ENCODE measurements around the gene MECP2.

MECP2 gene

GRCh38 chrX:154030715-154031305 is 66.7 kb downstream of the MECP2 start:
- DNase-seq: no peak

DNA sequence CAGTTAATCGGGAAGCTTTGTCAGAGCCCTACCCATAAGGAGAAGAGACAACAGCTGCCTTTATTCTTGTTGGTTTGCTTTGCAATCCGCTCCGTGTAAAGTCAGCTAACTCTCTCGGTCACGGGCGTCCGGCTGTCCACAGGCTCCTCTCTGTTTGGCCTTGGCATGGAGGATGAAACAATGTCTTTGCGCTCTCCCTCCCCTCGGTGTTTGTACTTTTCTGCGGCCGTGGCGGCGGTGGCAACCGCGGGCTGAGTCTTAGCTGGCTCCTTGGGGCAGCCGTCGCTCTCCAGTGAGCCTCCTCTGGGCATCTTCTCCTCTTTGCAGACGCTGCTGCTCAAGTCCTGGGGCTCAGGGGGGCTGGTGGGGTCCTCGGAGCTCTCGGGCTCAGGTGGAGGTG is 67.3 kb downstream of the MECP2 start:
- DNase-seq: no peak

DNA sequence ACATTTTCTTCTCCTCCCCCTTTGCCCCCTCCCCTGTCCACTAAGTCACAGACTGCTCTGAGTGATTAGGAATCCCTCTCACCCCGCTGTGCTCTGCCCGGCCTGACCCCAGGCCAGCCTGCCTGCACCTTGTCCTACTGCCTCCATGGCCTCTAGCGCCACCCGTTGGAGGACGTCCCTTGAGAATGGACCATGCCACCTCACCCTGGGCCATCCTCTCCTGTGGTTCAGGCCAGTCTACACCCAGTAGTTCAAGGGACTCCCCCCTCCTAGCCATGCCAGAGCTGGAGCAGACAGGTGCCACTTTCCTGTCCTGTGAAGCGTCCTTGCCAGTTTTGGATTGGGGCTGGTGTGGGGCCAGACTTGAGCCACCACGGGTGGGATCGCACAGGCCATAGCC is 68.1 kb downstream of the MECP2 start:
- DNase-seq: no peak

- DNase-seq: no peak
These were observed 68.9 kb downstream of the MECP2 start for GRCh38 chrX:154028502-154029184.

DNA sequence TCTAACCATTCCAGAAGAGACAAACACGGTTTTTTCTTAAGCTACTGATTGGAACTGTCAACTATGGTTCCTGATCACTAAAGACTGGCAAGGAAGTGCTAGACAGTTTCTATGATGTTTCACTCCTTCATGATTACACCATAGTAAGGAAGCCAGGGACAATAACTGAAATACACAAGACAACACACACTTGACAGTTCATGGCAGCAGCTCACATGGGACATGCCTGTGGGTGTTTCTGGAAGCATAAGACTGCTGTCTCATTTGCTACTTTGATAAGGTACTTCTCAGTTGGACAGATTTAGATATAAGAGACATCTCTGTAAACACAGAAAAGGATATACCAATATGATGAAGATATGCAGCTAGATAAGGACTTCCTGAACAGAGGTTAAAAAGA is 69.5 kb downstream of the MECP2 start:
- no peak for DNase-seq

DNA sequence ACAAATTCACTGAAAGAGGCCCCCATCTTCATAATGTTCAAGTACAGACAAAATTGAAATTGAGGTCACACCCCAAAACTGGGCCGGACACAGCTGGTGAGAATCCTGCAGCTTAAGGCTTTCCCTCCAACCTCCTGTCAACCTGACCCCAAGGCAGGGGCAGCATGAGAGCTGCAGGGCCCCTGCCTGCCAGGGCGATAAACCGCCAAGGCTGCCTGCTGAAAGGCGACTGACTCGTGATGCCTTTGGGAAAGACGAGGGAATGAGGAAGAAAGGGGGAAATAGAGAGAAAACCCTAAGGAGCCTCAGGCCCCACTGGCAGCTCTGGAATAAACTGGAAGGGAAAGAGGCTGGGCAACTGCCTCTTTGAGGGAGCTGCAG is 70.5 kb downstream of the MECP2 start:
- DNase-seq: no peak

DNA sequence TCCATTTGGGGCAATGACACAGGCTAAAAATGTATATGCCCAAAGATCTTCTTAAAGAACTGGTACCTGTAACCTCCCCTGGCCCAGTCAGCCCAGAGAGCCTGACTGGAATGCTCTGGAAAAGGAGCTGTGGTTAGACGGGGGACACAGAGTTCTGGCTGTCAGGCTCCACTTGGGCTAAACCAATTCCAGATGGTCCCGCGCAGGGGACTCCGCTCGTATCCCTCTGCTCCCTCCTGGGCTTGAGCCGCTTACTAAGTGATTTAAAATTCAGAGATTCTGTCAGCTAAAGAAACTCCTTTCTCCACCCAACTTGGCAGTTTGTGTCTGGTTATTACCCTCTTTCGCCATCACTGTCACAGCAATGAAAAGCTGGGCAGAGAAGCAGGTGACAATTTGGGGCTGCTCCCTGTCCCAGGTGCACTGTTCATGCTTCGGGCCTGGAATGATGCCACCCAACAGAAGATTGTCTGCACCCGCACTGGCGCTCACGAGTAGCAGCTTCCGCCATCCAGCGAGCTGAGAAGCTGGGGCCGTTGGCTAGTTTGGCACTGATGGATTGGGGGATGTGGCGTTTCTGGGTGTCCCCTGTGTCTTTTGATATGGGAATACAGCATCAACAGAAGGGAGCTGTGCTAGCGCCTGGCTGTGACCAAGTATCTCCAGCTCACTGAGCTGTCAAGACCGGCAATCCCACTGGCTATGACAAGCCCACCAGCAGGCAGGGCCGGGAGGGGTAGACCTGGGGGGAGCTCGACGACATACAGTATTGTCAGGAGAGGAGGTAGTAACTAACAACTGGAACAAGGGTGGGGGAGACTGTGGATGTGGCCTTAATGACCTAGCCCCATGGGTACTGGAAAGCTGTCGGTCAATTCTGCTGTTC is 71.1 kb downstream of the MECP2 start:
- no peak for DNase-seq

DNA sequence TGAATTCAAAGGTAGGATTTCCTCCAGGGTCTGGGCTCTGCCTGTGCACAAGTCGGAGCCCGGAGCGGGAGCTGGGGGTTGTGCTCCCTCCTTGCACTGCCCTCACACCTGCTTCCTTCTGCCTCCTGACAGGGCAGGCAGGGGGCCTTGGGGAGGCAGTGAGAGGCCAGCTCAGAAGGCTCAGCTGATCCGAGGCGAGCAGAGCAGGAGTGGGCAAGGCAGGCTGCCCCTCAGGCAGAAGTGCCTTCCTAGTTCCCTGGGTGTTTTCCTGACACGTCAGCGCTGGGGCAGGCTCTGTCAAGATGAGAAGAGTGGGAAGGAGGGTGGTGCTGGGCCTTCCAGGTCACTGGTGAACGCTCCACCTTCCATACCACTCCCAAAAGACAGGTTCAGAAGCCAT is 72.3 kb downstream of the MECP2 start:
- DNase-seq: no peak

- DNase-seq: no peak
These were observed 73.2 kb downstream of the MECP2 start for GRCh38 chrX:154024271-154024670.

- no peak for DNase-seq
These were observed 74.1 kb downstream of the MECP2 start for GRCh38 chrX:154023276-154024000.

GRCh38 chrX:154022108-154022507 is 75.4 kb downstream of the MECP2 start:
- DNase-seq: no peak

- no peak for DNase-seq
These were observed 76.3 kb downstream of the MECP2 start for GRCh38 chrX:154021131-154021611.

- DNase-seq: no peak
These were observed 76.9 kb downstream of the MECP2 start for GRCh38 chrX:154020536-154021115.

DNA sequence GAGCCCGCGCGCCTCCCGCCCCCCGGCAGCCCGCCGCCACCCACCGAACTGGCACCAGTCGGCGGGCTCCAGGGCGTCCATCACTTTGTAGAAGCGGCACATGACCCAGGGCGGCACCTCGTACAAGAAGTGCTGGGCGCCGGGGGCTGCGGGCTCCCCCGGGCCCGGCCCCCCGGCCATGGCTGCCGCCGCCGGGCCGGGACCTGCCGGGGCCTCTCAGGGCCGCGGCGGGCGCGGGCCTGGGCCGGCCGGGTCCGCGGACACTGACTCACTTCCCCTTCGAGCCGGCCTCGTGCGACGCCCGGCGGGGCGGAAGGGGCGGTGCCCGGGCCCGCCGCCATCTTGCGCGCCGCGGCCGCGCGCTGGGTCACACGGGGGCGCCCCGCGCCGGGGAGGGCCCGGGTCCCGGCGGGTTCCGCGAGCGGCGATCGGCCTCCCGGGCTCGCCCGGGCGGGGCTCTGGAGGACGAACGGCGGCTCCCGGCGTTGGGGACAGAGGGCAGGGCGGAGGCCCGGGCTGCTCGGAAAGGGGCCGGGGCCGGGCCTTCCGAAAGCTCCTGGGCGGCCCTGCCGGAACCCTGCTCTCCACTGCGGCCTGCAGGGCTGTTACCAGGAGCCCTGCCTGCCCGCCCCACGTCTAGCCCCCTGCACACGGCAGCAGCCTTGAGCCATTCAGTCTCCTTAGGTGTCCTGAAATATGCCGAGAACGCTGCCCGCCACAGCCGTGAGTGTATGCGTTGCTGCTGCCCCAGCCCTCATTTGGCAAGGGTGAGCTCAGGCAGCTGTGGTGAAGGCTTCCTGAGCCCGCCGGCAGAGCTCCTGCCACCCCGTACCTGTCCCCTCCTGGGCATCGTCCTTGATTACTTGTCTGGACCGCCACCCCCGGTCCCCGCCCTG is 77.6 kb downstream of the MECP2 start, which contains the start of gene IRAK1:
TSS of gene IRAK1 (minus strand) at position 270 of the 896 bp plus-strand sequence. CDS start at position 180, 90 bp downstream.
- DNase-seq: no peak

- DNase-seq: no peak
These were observed 78.4 kb downstream of the MECP2 start for GRCh38 chrX:154019061-154019621.

DNA sequence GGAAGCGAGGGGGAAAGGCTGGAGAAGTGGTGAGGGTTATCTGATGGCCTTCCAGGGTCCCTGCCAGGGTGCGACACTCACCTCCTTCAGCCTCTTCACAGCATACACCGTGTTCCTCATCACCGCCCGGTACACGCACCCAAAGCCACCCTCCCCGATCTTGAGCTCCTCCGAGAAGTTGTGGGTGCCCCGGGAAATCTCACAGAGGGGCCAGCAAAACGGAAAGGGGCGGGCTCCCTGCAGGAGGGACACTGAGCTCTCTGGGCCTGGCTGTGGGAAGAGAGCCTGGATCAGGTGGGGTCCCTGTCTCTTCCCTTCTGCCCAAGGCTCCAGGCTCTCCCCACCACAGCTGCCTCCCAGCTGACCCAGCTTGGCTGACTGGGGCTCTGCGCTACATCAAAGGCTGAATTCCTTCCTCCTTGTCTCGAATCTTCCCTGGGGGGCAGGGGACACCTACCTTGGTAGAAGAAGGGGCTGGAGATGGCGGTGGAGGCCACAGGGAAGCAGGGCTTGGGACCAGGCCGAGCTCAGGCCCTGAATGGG is 78.9 kb downstream of the MECP2 start:
- no peak for DNase-seq

DNA sequence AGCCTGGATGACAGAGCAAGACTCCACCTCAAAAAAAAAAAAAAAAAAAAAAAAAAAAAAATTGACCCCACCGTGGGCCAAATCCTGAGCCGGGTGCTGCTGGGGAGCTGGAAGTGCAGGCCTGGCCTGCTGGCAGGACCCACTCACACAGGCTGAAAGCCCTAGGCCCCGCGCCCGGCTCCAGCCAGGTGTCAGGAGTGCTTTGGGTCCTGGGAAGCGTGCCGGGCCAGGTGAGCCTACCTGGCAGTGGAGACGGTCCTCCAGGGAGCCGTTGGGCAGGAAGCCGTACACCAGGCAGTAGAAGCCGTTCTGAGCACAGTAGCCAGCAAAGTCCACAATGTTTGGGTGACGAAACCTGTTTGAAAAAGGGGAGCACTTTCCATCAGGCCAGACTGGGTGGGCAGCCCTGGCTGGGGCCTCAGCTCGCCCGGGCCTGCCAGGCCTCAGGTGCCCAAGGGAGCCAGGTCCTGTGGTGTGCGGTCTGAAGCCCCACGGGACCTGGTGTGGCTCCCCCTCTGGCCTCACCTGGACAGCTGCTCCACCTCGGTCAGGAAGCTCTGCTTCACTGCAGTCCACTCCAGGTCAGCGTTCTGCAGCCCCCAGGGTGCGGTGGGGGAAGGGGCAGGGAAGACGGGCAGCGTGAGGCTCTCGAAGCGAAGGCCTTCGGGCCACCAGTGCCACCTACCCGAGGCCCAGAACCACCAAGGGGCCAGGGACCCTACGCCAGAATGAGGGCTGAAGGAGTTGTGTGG is 79.6 kb downstream of the MECP2 start:
- no peak for DNase-seq

DNA sequence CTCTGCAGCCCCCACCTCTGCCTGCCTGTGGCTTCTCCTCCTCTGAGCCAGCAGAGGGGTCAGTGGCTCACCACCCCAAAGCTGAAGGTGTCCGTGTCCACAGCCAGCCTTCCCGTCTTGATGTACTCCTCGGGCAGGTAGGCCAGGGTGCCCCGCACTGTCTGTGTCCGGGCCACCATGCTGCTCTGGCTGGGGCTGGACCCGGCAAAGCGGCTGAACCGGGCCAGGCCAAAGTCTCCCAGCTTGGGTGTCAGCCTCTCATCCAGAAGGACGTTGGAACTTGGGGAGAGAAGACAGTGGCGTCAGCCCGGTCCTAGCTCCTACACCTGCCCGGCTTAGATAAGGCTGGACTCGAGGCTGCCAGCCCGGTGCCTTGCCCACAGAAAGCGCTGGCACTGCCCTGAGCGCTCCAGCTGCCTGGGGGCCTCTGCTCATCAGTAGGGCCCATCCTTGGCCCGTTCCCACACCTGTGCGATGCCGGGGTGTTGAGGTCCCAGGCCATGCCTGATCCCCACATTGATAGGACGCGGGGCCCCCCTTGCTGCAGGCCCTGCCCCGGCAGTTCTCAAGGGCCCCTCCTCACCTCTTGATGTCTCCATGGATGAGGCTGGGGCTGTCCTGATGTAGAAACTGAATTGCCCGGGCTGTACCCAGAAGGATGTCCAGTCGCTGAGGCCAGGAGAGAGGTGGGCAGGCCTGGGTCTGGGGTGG is 81.0 kb downstream of the MECP2 start:
- no peak for DNase-seq

DNA sequence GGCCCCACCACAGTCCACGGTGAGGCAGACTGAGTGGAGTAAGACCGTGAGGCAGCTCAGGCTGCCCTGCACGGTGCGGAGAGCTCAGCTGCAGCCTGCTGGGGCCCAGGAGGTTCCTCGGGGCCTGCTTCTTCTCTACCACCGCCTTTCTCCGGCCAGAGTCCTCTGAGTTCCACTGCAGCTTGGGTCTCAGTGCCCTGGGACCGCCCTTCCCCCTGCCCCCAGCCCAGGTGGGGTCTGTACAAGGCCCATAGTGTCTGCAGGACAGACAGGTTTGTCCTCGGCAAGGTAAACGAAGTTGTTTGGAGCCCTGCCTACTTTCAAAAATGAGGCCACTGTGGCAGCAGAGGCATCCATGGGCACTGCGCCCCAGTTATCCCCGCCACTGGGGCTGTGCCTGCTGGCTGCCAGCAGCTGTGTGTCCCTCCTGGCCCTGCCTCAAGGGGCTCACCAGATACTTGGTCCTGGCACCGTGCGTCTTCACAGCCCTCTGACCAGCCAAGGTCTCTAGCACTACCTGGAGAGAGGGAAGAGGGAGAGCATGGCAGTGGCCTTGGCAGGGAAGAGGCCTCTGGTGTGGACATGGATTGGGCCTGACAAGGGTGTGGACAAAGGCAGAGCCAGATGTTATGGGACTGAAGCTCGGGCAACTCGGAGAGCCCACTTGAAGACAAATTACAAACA is 81.8 kb downstream of the MECP2 start:
- no peak for DNase-seq

Data from 8988T (cell line).